ENCODE measurements around the gene TUBA1C. TPM values are rescaled to one million over a fixed set of nuclear protein-coding genes. Genes with fewer than 3 reads are reported as not detected.

Gene TUBA1C
- total RNA-seq, 1 donor from 2014 or later: 123 TPM

- TF ChIP-seq CTCF (IDR thresholded peaks at IDR 0.05; ENCODE audit: unreplicated experiment): no peak
- no peaks in the 10 kb centered on the region for H3K4me1 Mint-ChIP-seq
- H3K36me3 Mint-ChIP-seq: no peaks in the 10 kb centered on the region
- H3K4me3 Mint-ChIP-seq: no peak overlapping the region
- peaks cover 19% of the 10 kb centered on the region for H3K27me3 Mint-ChIP-seq (ENCODE audit: low read depth)
- no peaks in the 10 kb centered on the region for H3K9me3 Mint-ChIP-seq
- no peak overlapping the region for H3K27ac Mint-ChIP-seq
- DNase-seq (ENCODE audit: low spot score in 2 of 2, unreplicated experiment in 2 of 2): no peak
Observed at GRCh38 chr12:49283541-49284429, 18.9 kb downstream of the TUBA1C start.

- peaks cover 19% of the 10 kb centered on the region for H3K27me3 Mint-ChIP-seq (ENCODE audit: low read depth)
- H3K9me3 Mint-ChIP-seq: no peaks in the 10 kb centered on the region
- no peak overlapping the region for H3K27ac Mint-ChIP-seq
- no peak for TF ChIP-seq CTCF (IDR thresholded peaks at IDR 0.05; ENCODE audit: unreplicated experiment)
- H3K4me1 Mint-ChIP-seq: no peaks in the 10 kb centered on the region
- DNase-seq (ENCODE audit: low spot score in 2 of 2, unreplicated experiment in 2 of 2): no peak
- H3K4me3 Mint-ChIP-seq: no peak overlapping the region
- H3K36me3 Mint-ChIP-seq: no peaks in the 10 kb centered on the region
Observed at GRCh38 chr12:49284672-49285071, 19.8 kb downstream of the TUBA1C start.

GRCh38 chr12:49287876-49288275, 23.0 kb downstream of the TUBA1C start:
- H3K27me3 Mint-ChIP-seq (ENCODE audit: low read depth): peaks cover 39% of the 10 kb centered on the region
- H3K27ac Mint-ChIP-seq: no peak overlapping the region
- H3K36me3 Mint-ChIP-seq: no peaks in the 10 kb centered on the region
- no peaks in the 10 kb centered on the region for H3K9me3 Mint-ChIP-seq
- no peak for DNase-seq (ENCODE audit: low spot score in 2 of 2, unreplicated experiment in 2 of 2)
- TF ChIP-seq CTCF (IDR thresholded peaks at IDR 0.05; ENCODE audit: unreplicated experiment): no peak
- H3K4me1 Mint-ChIP-seq: no peaks in the 10 kb centered on the region
- H3K4me3 Mint-ChIP-seq: no peak overlapping the region

GRCh38 chr12:49288412-49288853, 23.6 kb downstream of the TUBA1C start:
- Mint-ChIP-seq H3K9me3 (no peaks in the 10 kb centered on the region), H3K27ac (no peak overlapping the region), H3K4me1 (no peaks in the 10 kb centered on the region), H3K4me3 (no peak overlapping the region), H3K27me3 (ENCODE audit: low read depth) (peaks cover 44% of the 10 kb centered on the region), H3K36me3 (no peaks in the 10 kb centered on the region)
- DNase-seq (ENCODE audit: low spot score in 2 of 2, unreplicated experiment in 2 of 2): peak in 1 of 2 experiments; percentile 71
- TF ChIP-seq CTCF (IDR thresholded peaks at IDR 0.05; ENCODE audit: unreplicated experiment): peak; percentile 92

GRCh38 chr12:49288922-49289555, 24.2 kb downstream of the TUBA1C start:
- H3K9me3 Mint-ChIP-seq: no peaks in the 10 kb centered on the region
- DNase-seq (ENCODE audit: low spot score in 2 of 2, unreplicated experiment in 2 of 2): no peak
- no peak overlapping the region for H3K4me3 Mint-ChIP-seq
- no peaks in the 10 kb centered on the region for H3K36me3 Mint-ChIP-seq
- peaks cover 49% of the 10 kb centered on the region for H3K27me3 Mint-ChIP-seq (ENCODE audit: low read depth)
- TF ChIP-seq CTCF (IDR thresholded peaks at IDR 0.05; ENCODE audit: unreplicated experiment): no peak
- no peak overlapping the region for H3K27ac Mint-ChIP-seq
- H3K4me1 Mint-ChIP-seq: no peaks in the 10 kb centered on the region
